Epidermal melanocyte (primary cell): Measurements from ENCODE around the gene DPM2.

Experiments
- DNase-seq: peaks from one replicate; pipeline ENCODE4 v3.0.0; 2011; ENCODE audit warnings: low spot score; ENCODE audit not compliant: insufficient read length

Gene DPM2, protein sequence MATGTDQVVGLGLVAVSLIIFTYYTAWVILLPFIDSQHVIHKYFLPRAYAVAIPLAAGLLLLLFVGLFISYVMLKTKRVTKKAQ

DNA sequence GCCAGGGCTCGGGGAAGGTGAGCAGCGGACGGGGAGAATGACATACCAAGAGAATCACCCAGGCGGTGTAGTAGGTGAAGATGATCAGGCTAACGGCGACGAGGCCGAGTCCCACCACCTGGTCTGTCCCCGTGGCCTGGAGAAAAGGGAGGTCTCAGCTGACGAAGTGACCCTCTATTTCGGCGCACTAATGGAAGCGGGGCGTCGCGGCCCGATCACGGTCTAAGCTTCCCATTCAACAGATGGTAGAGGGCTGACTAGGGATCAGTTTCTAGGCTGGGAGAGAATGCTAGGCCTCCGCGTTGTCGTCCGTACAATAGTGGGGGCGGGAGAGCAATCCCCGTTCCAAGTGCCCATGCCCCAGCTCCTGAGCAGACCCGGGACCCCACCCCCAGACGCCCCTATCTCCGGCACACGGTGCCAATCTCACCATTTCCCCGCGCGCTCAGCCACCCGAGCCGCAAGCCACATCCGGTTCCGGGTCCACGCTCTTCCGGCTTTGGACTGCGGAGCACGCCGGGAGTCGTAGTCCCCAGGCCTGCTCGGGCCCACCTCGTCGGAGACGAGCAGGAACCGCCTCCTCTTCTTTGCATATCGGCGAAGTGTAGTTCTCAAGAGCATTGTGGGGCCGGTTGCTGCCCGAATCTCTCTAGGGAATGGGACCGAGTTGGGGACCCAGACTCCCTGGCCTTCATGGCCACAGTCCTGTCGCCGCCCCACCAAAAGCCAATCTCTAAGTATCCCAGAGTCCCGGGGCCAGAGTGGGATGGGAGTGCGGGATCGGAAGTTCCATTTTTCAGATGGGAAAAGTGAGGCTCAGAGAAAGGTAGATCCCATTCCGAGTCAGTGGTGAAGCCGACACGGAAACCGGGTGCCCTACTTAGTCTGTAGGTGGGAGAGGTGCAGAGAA lies at the start of gene DPM2:
DPM2 (minus strand) TSS at position 467 of the 910 bp plus-strand sequence; CDS start at position 433, 34 bp downstream.
- DNase-seq = peak; percentile 97

DNA sequence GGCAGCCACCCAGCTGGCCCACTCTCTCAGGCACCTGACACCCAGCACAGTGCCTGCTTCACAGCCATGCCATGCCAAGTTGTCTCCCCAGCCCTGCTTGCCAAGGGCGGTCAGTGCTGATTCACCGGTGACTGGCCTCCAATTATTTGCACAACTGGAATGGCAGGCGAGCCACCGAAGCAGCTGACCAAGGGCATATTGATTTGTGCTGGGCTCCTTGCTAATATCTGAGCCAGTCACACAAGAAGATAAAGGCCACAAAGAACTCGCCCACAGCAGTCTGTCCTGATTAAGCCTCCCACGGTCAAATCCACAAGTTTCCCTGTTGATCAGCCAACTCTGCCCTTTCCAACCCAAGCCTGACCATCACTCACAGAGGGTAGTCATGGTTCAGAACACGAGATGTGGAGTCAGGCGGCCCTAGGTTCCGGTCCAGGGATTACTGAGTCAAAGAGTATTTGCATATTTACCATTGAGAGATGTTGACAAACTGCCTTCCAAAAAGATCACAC lies 49.5 kb upstream of the DPM2 start:
- DNase-seq = no peak

DNA sequence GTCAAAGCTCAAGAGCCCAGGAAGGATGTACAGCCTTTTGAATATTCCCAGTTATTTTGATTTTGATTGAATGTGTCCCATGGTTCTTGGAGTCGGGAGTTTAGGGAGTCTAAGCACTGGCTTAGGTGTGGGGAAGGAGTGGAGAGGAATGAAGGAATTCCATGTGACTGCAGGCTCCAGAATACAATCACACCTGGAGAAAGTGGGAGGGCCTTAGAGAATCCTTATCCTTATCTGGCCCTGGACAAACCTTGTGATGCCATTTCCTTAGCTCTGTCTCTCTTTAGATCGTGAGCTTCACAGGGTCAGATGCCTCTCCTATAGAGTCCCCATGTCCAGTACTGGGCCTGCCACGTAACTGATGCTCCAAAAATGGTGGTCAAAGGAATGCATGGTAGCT lies 47.4 kb upstream of the DPM2 start:
- DNase-seq = no peak

DNA sequence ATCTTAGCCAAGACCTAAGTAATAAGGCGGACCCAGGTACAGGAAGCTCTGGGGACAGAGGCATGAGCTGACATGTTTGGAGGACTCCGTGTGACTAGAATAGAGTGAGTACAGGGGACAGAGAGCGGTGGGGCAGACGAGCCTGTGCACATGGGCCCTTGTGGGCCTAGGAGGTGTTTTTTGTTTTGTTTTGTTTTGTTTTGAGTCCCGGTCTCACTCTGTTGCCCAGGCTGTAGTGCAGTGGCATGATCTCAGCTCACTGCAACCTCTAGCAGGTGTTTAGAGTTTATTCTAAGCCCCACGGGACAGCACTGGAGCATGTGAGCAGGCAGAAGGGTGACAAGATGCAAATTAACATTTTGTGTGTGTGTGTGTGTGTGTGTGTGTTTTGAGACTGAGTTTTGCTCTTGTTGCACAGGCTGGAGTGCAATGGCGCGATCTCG lies 46.2 kb upstream of the DPM2 start:
- no peak for DNase-seq

DNA sequence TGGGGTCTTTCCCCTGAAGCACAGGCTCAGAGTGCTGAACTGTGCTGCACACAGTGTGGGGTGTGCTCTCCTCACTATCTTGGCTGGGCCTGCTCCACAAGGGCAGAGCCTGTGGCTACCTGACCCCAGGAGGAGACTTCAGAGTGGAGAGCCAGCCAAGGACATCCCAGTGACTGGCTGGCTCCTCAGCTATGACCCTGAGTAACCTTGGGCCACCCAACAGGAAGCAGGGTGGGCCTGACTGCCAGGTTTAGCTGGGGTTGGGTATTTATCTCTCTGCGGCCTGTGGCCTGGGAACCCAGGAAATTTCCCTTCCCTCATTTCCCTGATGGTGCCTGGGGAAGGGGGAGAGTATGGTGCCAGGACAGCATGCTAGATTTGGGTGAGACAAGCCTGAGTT lies 45.3 kb upstream of the DPM2 start:
- no peak for DNase-seq

DNA sequence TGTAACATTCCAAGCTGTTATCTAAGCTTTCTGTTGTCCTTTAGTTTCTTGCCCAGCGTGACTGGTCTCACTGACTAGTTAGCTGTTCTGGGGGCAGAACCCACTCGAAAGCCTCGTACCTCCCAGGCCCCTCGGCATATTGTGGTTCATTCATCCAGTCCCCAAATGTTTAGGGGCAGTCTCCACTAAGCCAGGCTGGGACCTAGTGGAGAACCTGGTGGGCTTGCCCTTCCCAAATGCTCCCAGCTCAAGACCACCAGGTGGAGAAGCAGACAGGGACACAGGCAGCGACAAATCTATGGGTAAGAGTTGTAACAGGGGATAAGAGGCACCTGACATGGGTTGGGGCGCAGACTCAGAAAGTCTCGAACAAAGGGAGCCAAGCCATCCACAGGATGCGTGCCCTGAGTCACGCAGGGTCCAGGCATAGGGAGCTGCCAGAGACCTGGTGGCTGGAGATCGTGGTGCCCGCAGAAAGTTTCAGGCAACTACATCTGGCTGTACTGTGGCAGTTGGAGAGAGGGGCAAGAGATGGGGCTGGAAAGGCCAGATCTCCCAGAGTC lies 44.0 kb upstream of the DPM2 start:
- DNase-seq = peak; percentile 34

DNA sequence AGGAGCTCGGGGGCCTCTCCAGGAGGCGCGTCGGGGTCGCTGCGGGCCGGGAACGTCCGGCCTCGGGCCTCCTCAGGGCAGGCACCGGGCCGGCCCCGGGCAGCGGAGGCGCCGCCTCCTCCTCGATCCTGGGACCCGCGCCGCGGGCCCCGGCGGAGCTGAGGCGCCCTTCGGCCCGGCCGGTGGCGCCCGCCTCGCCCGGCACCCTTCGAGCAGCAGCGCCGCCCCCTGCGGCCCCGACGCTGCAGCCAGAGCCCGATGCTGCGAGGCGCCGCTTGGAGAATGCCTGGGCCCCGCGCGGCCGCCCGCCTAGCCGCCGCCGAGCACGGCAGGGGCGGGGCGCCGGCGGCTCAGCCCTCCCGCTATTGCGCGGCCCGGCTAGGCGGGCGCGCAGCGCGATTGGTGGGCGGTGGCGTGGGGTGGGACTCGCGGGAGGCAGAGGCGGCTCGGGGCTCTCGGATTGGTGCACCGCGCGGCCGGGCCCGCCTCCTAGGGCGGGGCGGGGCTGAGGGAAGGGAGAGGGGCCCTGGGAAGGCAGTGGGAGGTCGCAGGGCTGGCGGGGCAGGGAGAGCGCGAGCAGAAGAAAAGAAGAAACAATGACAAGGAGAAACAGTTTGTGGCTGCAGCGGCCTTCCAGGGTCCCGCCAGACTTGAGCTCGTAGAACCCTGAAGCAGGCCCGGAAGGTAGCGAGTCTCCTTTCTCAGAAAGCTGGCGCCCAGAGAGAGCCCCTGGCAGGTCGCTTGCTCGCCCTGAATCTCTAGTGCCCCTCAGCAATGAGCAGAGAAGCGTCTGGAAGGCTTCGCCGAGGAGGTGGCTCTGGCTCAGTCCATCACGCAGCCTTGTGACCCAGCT lies 43.3 kb upstream of the DPM2 start, which contains the start of gene EEIG1:
EEIG1 (minus strand) TSS at position 284 of the 853 bp plus-strand sequence. CDS start 852 bp downstream, outside the sequence.
- peak; percentile 92 for DNase-seq

DNA sequence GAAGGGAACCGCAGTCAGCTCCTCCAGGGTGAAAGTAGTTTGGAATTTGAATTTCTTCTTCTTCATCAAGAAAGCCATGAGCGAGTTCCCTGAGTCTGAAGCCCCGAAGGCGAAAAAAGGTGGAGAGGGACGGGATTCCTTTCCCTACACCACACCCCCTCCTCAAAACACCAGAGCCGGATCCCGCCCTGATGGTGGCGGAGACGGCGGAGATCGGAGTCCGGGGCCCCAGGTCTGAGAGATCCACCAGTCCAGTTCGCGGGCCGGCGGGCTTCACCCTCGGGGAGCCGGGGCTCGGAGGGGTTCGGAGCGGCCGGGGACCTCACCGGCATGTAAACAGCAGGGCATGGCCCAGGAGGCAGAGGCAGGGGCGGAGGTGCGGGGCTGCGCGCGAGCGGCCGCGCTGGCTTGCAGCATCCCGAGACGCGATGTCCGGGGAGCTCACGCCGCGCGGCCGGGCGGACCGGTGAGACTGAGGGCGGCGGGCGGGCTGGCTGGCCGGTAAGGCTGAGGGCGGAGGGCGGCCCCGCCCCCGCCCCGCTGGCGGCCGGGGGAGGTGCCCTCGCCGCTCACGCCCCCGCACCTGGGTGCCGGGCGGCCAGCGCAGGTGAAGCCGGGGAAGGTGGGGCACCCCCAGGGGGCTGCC lies 42.5 kb upstream of the DPM2 start:
- no peak for DNase-seq

DNA sequence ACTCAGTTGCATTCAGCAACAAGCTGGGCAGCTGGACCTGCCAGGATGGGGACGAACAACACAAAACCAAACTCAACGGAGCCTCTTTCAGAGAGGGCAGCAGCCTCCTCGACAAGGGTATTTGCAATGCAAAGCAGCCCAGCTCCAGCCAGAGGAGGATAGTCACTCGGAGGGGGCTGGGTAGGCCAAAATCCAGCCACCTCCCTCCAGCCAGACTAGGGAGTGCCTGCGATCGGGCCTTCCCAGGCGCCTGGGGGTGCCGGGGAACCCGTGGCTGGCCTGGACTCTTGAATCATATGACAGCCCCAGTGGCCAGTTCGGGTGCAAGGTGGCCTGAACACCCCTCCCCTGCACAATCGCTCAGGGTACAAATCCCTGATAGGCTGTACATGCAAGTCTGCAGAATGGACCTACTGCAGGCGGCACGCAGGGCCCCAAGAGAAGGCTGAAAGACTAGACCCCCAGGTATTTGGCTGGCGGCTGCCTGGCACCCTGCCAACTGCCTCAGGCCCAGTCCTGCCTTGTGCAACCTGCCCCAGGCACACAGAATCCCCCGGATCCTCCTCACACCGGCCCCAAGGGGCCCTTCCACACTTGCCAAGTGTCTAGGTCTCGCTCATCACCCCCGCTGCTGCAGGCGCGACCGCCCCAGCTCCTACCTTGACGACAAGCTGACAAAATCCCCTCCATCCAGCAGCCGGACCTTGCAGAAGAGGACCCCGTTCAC lies 41.8 kb upstream of the DPM2 start:
- DNase-seq = peak; percentile 40

DNA sequence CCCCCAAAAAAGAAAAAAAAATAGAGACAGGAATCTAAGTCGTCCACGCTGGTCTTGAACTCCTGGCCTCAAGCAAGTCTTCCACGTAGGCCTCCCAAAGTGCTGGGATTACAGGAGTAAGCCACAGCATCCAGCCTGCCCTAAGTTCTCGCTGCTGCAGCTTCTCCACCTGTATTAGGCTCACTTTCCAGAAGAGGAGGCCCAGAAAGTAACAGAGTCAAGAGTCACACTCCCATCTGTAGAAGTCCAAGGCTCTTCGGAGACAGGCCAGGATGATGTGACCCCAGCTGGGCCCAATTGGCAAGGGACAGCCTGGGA lies 41.3 kb upstream of the DPM2 start:
- no peak for DNase-seq

DNA sequence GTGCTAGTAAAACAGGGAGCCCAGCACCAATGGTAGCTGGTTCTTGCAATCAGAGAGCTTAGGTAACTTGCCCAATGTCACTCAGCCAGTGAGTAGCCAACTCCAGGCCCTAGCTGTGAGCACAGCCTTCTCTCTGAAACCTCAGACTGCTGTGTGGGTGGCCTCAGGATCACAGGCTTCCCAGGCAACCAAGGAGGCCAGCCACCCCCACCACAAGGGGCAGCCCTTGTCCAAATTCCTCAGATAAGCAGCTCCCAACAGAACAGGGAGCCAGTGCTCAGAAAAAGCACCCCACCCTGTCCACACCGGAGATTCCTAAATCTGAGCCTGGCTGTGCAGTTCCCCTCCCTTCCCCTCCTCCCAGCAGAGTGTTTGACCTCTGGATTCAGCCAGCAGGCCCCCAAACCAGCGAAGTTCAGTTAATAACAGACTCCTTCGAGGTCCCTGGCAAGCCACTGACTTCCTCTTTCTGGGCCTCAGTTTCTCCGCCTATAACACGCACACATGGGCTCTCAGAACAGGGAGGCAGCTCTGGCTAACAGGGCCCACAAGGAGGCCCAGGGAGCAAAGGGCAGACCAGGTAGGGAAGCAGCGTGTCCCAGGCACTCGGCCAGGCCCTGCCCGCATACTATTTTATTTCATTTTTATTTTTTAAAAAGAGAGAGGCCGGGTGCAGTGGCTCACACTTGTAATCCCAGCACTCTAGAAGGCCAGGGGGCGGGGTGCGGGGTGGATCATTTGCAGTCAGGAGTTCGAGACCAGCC lies 40.4 kb upstream of the DPM2 start:
- no peak for DNase-seq

DNA sequence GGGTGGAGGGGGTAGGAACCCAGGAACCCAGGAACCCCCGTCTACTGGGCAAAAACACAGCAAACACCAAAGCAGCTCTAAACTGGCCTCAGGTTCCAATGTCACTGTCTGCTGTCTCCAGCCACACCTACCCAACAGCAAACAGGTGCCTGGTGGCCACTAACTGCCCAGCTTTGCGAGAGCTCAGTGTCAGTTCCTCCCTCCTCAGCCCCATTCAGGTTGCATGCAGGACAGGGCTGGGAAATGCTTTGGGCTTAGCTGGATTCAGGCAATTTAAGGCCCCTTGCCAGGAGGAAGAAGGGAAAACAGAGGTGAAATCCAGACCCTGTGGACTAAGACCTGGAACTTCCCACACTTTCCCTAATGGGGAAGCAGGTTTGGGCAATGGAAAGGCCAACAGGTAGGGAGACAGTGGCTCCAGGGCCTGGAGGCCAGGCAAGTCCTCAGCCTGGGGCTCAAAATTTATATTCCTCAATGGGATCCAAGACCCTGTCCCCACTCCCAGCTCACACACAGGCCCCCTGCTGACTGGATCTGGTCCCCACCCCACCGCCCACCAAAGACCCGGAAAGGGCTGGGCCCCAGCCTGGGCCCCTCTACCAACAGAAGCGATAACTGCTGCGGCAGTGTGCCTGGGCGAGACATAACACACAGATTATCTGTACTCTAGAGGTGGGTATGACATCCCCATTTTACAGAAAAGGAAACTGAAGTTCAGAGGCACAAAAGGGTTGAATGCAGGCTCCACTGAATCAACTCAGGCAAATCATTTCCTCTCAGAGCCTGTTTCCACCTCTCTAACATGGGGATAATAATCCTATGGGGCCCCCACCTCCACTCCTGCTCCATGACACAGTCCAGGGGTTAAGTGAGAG lies 39.6 kb upstream of the DPM2 start:
- DNase-seq = no peak

DNA sequence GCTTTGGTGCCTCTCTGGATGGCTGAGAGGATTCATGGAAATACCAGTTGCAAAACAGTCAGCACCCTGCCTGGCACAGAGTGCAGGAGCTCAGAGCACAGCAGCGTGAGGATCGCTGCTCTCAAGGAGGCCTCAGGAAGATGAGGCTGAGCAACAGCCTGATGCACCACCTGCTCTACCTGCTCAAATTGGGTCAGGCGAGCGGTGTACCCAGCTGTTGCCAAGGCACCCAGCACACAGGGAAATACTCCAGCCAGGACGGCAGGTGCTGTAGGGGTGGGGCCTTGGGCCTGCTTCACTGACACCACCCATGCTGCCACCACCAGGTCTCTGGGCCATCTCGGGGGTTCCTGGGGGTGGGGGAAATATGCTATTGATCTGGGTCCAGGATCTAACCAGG lies 38.8 kb upstream of the DPM2 start:
- DNase-seq = no peak

DNA sequence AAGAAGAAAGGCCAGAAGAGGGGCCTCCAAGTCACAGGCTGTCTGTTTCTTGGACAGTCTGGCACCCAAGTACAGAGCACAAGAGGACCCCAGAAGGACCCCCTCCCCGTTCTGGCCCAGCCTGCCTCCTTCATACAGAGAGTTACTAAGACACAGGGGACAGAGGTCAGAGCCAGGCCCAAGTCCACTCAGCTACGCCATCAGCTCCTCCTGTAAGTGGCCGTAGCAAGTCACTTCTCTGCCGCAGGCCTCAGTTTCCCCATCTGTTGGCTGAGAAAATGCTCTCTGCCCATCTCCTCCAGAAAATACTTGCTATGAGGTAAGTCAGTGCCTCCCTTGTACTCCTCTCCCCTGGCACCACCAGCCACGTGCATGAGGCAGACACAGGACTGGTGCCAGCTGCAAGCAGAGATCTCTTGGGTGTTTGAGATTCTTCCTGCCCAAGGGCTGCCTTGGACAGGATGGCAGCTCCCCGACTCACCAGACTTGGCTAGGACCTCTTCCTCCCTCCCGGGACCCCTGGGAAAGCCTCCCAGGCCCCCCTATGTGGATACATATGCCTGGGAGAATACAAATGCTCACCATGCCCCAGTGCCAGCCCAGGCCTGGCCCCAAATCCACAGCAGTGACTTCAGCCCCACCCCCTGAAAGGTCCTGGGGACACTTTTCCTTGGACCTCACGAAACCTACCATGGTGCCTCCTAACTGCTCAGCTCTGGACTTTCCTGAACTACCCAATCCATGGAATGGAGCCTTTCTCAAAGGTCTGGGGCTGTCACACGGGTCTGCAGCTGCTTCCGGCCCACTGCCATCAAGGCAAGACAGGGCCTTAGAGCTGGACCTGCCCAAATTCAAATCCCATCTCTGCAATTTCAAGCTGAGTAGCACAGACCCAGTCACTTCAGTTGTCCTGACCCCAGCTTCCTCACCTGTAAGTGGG lies 38.0 kb upstream of the DPM2 start:
- DNase-seq = no peak

DNA sequence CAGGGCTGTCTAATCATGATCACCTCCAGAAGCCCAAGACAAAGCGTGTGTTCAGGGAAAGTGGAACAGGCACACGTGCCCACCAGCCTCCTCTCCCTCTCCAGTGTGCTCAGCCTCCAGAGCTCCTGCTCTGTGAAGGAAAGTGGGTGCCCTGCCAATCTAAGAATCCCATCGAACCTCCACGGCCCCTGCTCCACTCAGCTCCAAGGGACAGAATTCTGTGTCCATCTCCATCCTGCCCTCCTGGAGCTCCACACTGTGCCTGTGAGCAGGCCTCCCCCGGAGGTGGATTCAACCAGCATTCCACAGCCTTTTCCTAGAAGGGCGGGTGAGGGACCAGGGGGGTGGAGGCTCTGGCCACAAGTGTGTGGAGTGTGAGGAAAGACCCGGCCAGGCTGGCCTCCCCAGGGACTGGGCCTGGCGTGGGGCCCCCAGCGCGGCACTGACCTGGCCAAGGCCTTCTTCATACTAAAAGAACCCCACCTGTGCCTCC lies 37.2 kb upstream of the DPM2 start:
- DNase-seq = no peak

DNA sequence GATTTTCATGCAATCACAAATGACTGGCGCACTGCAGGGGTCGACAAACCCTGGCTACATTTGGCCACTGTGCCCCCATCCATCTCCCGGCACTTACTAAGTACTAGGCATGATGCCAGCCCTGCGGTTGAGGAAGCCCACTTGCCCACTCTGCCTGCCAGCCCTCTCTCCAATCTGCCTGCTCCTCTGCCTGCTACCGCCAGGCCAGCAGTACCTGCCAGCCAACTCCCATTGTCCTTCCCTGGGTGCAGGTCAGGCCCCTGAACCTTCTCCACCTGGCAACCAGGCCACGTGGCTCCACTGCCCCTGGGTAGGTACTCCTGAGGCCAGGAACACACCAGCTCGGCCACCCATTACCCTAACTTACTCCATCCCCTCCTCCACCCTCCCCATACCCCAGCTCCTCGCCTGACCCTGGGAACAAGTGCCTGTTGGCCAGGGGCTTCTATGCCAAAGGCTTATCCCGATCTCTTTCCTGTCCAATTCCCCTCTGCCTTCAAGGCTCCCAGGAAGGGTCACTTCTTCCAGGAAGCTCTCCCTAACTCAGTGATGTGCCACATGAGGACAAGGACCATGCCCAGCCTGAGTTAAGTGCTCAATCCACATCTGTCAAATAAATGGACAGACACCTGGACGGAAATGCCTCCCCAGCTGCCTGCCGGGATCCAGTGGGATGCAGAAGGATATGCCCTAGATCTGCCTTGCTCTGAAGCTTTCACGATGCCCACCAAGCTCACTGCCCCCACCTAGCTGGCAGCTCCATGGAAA lies 36.5 kb upstream of the DPM2 start:
- DNase-seq = no peak
